Neural crest cell (in vitro differentiated cells): Measurements from ENCODE around the gene SYNGAP1. TPM values are rescaled to one million over a fixed set of nuclear protein-coding genes. Genes with fewer than 3 reads are reported as not detected.

ENCODE experiments used
- DNase-seq: peaks from one replicate; pipeline ENCODE4 v3.0.0; 2021; ENCODE audit warnings: low read depth, mixed read lengths, low spot score
- H3K27ac Mint-ChIP-seq: one replicate; pipeline ENCODE4 v1.8.0; 2021; ENCODE audit warnings: mild to moderate bottlenecking, mixed read lengths; ENCODE audit not compliant: unreplicated experiment
- H3K27me3 Mint-ChIP-seq: 2 replicates; pipeline ENCODE4 v1.8.0; 2021; ENCODE audit warnings: low read depth, mild to moderate bottlenecking, mixed read lengths
- H3K36me3 Mint-ChIP-seq: 2 replicates; pipeline ENCODE4 v1.8.0; 2021; ENCODE audit warnings: low read depth, mild to moderate bottlenecking, mixed read lengths
- H3K4me1 Mint-ChIP-seq: 2 replicates; pipeline ENCODE4 v1.8.0; 2021; ENCODE audit warnings: mixed read lengths
- H3K4me3 Mint-ChIP-seq: one replicate; pipeline ENCODE4 v1.8.0; 2021; ENCODE audit warnings: mild to moderate bottlenecking, mixed read lengths
- H3K9me3 Mint-ChIP-seq: 2 replicates; pipeline ENCODE4 v1.8.0; 2021; ENCODE audit warnings: mixed read lengths
- CTCF ChIP-seq: fragments of 200-600 bp; sonication (generic); conservative IDR thresholded peaks from 2 replicates; pipeline ENCODE4 v1.5.0; 2021; ENCODE audit warnings: antibody characterized with exemption, mild to moderate bottlenecking
- total RNA-seq: library from RNA; stranded (reverse); gene quantifications from 2 replicates; pipeline ENCODE4 v1.2.1, GENCODE V29; 2021

SYNGAP1 gene
- total RNA-seq, 1 donor from 2014 or later: 72.4 TPM

GRCh38 chr6:33440649-33441309 lies 20.9 kb downstream of the SYNGAP1 start:
- Mint-ChIP-seq H3K27ac (peak overlapping the region; percentile 57), H3K4me1 (no peaks in the 10 kb centered on the region)
- no peak for DNase-seq

GRCh38 chr6:33441457-33441856 lies 21.6 kb downstream of the SYNGAP1 start:
- H3K4me3 Mint-ChIP-seq: no peak overlapping the region
- DNase-seq: no peak
- no peaks in the 10 kb centered on the region for H3K9me3 Mint-ChIP-seq
- no peak for TF ChIP-seq CTCF
- H3K4me1 Mint-ChIP-seq: no peaks in the 10 kb centered on the region
- H3K27ac Mint-ChIP-seq: no peak overlapping the region
- peaks cover 11% of the 10 kb centered on the region for H3K36me3 Mint-ChIP-seq
- H3K27me3 Mint-ChIP-seq: no peaks in the 10 kb centered on the region

More at GRCh38 chr6:33440649-33441309, 20.9 kb downstream of the SYNGAP1 start:
- Mint-ChIP-seq H3K4me3 (no peak overlapping the region), H3K36me3 (peaks cover 7% of the 10 kb centered on the region), H3K27me3 (no peaks in the 10 kb centered on the region), H3K9me3 (no peaks in the 10 kb centered on the region)
- no peak for TF ChIP-seq CTCF

- Mint-ChIP-seq H3K4me3 (no peak overlapping the region), H3K9me3 (no peaks in the 10 kb centered on the region), H3K4me1 (no peaks in the 10 kb centered on the region), H3K27me3 (no peaks in the 10 kb centered on the region), H3K27ac (no peak overlapping the region), H3K36me3 (peaks cover 11% of the 10 kb centered on the region)
- no peak for DNase-seq
- TF ChIP-seq CTCF: no peak
Observed at GRCh38 chr6:33442283-33442682, 22.4 kb downstream of the SYNGAP1 start.

- no peaks in the 10 kb centered on the region for H3K27me3 Mint-ChIP-seq
- no peaks in the 10 kb centered on the region for H3K9me3 Mint-ChIP-seq
- H3K27ac Mint-ChIP-seq: no peak overlapping the region
- no peaks in the 10 kb centered on the region for H3K4me1 Mint-ChIP-seq
- TF ChIP-seq CTCF: no peak
- no peak overlapping the region for H3K4me3 Mint-ChIP-seq
- H3K36me3 Mint-ChIP-seq: peaks cover 11% of the 10 kb centered on the region
- DNase-seq: no peak
Observed at GRCh38 chr6:33443025-33443424, 23.2 kb downstream of the SYNGAP1 start.

- H3K9me3 Mint-ChIP-seq: no peaks in the 10 kb centered on the region
- H3K4me1 Mint-ChIP-seq: no peaks in the 10 kb centered on the region
- peaks cover 14% of the 10 kb centered on the region for H3K36me3 Mint-ChIP-seq
- TF ChIP-seq CTCF: no peak
- no peak overlapping the region for H3K4me3 Mint-ChIP-seq
- DNase-seq: no peak
- H3K27me3 Mint-ChIP-seq: no peaks in the 10 kb centered on the region
- H3K27ac Mint-ChIP-seq: no peak overlapping the region
Observed at GRCh38 chr6:33443619-33444504, 24.0 kb downstream of the SYNGAP1 start.
